Mucosa of gallbladder (tissue), 1 donor: ENCODE measurements around the gene PPP1R3E. TPM values are rescaled to one million over a fixed set of nuclear protein-coding genes. Genes with fewer than 3 reads are reported as not detected.
"Not testable (repeated sequence)": the region's sequence is repeated elsewhere in the genome, so short reads cannot be mapped to it uniquely, and the experiment has no call there.

Experiments used
- DNase-seq: peaks from one replicate; pipeline ENCODE4 v3.0.0-alpha.2; 2020; ENCODE audit warnings: low spot score
- total RNA-seq: library from RNA; stranded (reverse); gene quantifications from one replicate; pipeline ENCODE4 v1.2.1, GENCODE V29; 2021
- donor health status: DM: no; HTN: no; CAD: no.

PPP1R3E gene
- total RNA-seq, 1 donor from 2014 or later, result 24.4 TPM

DNA sequence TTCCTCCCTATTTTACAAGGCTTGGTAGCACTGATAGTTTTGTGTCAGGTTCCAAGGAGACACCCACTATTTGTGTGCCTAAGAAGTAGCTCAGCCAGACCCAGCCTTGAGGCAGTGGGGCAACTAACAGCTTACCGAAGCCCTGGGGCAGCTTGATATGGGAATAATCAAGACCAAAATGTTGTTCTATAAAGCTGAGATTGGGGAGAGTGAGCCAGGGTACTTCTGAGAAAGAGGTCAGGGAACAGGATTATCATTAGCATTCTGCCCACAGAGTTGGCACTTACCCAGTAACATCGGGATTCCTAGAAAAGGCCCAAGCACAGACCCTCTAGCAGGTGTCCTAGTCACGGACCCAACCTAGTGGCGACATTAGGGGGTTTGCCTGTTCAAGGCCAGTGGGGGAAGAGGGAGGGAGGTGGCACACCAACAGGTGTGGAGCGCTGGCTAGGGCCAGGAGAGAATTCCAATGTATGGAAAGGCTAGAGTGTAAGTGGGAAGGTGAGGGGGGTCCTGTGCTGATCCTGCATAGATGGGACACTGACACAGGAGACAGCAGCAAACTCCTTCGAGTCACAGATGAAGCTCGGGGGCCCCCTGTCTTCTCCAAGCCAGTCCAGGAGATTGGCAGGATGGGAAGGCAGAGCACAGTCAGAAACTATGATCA is 4.9 kb downstream of the PPP1R3E start:
- DNase-seq, result no peak

GRCh38 chr14:23297096-23297495 is 5.6 kb downstream of the PPP1R3E start:
- no peak for DNase-seq

DNA sequence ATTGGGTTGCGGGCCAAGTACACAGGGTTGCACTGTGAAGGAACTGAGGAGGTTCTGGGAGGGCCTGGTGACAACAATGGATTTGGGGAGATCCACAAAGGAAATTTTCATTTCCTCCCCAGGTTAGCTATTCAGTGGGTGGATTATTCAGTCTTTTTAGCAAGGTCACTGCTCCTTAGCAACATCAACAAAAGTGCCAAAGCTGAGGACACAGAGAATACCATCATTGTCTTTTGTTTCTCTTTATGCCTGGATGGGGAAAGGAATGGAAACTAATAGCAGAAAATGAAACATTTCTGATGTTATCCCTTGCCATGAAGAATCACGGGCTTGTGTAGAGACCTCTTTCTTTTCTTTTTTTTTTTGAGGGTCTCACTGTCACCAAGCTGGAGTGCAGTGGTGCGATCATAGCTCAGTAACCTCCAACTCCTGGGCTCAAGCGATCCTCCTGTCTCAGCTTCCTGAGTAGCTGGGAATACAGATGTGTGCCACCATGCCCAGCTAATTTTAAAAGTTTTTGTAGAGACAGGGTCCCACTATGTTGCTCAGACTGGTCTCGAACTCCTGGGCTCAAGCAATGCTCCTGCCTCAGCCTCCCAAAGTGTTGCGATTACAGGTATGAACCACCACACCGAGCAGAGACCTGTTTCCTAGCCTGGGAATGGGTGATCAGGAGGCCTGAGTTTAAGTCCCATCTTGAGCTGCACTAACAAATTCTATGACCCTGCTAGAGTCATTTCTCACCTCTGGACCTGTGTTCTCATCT is 6.5 kb downstream of the PPP1R3E start:
- no peak for DNase-seq

- peak; percentile 23 for DNase-seq
Observed at GRCh38 chr14:23294734-23295561, 7.7 kb downstream of the PPP1R3E start.

- DNase-seq, result no peak
Observed at GRCh38 chr14:23286902-23287479, 15.7 kb downstream of the PPP1R3E start.

GRCh38 chr14:23286020-23286901 is 16.4 kb downstream of the PPP1R3E start, which contains the start of gene HOMEZ:
Gene HOMEZ (minus strand): TSS chr14:23286132. CDS start chr14:23285952, 180 bp downstream.
- peak; percentile 99 for DNase-seq

DNA sequence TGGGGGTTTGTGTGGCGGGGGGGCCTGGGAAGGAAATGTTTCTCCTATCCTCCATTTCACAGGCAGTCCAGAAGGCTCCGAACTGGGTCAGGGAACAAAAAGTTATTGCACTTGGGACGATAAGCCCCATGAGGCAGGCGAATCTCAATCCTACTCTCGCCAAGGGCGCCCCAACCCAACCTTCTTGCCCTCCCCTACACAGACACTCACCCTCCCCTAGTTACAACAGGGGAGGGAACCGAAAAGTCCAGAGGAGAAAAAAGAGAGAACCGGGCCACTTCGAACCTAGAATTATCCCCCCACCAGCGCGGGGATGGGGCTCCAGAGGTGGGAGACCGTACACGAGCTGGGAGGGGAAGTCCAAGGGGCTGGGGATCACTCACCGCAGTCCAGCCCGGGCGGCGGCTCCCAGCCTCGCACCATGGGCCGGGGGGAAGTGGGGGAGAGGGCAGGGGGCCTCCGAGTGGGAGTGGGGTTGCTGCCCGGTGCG is 17.1 kb downstream of the PPP1R3E start:
- no peak for DNase-seq

GRCh38 chr14:23284654-23285529 is 17.8 kb downstream of the PPP1R3E start:
- DNase-seq, result no peak

DNA sequence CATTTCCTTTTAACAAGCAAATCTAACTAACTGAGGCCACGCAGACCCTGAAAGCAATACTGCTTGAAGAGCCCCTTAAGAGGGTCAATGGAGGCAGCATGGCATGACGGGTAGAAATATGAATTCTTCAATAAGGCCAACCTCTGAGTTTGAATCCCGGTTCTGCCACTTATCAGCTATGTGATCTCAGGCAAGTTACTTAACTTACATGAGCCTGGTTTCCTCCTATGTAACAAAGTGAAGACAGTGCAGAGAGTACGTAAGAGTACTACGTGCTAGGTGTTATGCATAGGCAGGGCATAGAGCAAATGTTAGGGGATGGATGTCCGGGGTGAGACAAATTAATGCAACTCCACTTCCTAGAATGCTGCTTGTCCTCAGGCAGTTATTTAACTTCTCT is 21.4 kb downstream of the PPP1R3E start:
- no peak for DNase-seq

- not testable (repeated sequence) for DNase-seq
Observed at GRCh38 chr14:23277928-23278327, 24.7 kb downstream of the PPP1R3E start.

DNA sequence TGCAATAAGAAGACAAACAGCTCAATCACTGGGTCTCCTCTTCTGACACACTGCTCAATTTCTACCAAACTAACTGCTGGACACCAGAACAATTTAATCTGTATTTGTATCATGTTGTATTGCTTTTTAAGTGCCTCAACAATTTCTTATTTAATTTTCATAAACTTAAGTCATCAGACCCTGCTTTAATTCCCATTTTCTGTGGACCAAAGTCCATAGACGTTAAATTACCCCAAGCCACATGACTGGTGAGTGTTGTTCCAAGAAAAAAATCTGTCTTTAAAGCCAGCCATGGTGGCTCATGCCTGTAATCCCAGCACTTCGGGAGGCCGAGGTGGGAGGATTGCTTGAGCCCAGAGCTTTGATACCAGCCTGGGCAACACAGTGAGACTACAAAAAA is 25.5 kb downstream of the PPP1R3E start:
- DNase-seq, result no peak

DNA sequence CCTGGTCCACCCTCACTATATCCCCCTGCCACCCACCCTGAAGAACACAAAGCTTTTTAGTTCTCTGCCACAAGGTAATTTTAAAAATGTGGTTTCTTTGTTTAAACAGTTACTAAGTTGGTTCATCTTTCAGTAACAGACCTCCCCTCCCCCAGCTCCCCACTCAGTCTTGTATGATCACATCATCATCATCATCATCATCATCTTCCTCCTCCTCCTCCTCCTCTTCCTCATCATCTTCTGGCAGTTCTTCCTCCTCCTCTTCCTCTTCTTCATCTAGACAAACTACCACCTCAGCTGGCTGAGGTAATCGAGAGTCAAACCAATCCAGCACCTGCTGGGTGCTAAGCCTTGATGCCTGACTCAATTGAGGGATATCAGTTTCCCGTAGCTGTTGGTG is 27.2 kb downstream of the PPP1R3E start:
- DNase-seq, result no peak

GRCh38 chr14:23269193-23269592 is 33.5 kb downstream of the PPP1R3E start:
- no peak for DNase-seq

DNA sequence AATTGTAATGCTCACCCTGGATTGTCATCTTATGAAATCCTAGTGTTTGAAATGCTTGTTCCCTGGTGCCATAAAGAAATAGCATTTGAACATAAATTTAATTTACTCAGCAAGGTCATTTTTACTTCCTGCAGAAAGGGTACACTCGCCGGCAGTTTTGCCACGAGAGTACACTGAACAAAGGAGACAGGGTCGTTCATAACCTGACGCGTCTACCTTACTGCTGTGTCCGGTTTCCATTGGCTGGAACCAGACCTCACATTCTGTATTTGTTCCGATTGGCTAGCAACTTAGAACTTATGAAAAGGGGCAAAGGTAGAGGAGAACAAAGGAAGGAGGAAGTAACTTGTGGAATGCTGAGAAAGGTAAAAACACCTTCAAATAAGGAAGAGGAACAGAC is 41.8 kb downstream of the PPP1R3E start:
- peak; percentile 17 for DNase-seq

DNA sequence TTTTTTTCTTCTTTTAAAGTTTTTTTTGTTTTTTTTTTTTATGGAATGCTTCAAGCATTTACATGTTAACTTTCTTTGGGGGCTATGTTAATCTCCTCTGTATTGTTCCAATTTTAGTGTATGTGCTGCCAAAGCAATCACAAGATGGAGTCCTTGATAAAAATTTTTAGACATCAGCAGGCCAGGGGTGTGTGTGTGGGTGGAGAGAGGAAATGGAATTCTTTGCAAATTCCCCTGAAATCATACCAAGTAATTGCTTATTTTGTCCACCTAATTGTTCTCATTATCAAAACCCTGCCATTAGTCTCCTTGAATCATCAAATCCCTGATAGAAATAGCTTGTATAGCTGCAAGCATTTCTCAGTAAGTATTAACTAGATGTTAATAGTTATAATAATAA is 43.2 kb downstream of the PPP1R3E start:
- no peak for DNase-seq

- no peak for DNase-seq
Observed at GRCh38 chr14:23258256-23258655, 44.4 kb downstream of the PPP1R3E start.

- no peak for DNase-seq
Observed at GRCh38 chr14:23252420-23253333, 50.0 kb downstream of the PPP1R3E start.

DNA sequence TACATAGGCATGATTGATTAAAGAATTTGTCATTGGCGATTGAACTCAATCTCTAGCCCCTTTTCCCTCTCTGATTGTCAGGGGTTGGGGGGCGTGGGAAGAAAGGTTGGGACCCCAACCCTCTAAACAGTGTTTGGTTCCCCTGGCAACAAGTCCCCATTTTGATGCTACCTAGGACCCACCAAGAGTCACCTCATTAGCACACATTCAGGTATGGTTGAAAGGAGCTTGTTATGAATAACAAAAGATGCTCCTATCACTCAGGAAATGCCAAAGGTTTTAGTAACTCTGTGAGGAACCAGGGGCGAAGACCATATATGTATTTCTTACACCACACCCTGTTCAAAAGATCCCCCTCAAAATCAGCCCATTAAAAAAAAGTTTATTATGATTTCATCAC is 50.7 kb downstream of the PPP1R3E start:
- no peak for DNase-seq

DNA sequence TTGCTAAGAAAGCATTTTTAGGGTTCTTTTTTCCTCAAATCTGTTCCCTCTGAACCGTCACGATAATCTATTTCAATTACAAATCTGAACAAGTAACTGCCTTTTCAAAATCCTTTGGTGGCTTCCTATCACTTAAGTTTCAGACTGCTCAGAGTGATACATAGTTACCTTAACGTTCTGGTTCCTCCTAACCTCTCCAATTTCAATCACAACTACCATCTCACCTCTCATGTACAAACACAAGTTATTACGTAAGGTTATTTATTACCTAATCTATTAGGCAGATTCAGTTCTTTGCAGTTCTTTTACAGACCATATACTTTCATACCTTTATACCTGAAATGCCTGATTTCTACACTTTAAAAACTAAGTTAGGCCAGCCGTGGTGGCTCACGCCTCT is 52.8 kb downstream of the PPP1R3E start:
- DNase-seq, result no peak
